GM12873 (cell line): ENCODE measurements around the gene ELOVL6.

Source experiments
- TF ChIP-seq, protein P1 (sequence below): IDR thresholded peaks from 2 replicates; pipeline ENCODE4 v1.5.1; 2012; ENCODE audit warnings: low read depth, mild to moderate bottlenecking, moderate library complexity, low read length, control low read depth; ENCODE audit not compliant: insufficient read depth; ENCODE audit errors: missing control alignments

ELOVL6 gene

DNA sequence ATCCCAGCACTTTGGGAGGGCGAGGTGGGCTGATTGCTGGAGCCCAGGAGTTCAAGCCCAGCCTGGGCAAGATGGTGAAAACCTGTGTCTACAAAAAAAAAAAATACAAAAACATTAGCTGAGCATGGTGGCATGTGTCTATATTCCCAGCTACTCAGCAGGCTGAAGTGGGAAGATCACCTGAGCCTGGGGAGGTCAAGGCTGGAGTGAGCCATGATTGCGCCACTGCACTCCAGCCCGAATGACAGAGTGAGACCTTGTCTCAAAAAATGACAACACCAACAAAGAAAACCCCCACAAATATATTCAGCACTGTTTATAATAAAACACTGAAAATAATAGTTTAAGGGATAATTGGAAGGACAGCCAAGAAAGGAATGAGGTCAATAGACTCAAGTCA, 3.6 kb upstream of the ELOVL6 start:
- TF ChIP-seq, protein P1, sequence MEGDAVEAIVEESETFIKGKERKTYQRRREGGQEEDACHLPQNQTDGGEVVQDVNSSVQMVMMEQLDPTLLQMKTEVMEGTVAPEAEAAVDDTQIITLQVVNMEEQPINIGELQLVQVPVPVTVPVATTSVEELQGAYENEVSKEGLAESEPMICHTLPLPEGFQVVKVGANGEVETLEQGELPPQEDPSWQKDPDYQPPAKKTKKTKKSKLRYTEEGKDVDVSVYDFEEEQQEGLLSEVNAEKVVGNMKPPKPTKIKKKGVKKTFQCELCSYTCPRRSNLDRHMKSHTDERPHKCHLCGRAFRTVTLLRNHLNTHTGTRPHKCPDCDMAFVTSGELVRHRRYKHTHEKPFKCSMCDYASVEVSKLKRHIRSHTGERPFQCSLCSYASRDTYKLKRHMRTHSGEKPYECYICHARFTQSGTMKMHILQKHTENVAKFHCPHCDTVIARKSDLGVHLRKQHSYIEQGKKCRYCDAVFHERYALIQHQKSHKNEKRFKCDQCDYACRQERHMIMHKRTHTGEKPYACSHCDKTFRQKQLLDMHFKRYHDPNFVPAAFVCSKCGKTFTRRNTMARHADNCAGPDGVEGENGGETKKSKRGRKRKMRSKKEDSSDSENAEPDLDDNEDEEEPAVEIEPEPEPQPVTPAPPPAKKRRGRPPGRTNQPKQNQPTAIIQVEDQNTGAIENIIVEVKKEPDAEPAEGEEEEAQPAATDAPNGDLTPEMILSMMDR = no peak

DNA sequence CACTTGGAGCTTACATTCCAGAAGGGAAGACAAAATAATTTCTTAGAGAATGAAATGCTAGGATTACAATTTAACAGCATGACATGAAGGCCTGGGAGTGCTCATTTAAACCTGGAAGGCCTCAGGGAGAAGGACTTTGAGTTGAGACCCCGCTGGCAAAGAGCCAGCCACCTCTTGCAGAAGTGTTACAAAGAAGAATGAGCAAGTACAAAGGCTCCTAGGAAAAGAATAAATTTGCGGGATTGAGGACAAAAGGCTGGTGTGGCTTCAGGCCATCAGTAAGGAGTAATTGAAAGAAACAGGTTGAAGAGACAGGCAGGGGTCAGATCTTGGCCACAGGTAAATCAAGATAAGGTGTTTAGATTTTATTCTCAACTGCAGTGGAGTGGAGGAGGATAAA, 3.1 kb upstream of the ELOVL6 start:
- TF ChIP-seq, protein P1 = no peak

DNA sequence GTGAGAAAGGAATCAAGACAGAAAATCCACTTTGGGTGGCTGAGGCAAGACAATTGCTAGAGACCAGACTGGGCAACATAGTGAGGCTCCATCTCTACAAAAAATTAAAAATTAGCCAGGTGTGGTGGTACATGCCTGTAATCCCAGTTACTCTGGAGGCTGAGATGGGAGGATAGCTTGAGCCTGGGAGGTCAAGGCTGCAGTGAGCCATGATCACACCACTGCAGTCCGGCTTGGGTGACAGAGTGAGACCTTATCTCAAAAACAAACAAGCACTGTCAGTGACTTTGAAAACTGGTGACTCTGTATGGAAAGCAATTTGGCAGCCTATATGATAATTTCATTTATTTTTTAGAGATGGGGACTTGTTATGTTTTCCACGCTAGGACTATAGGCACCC, 2.3 kb upstream of the ELOVL6 start:
- TF ChIP-seq, protein P1 = no peak

DNA sequence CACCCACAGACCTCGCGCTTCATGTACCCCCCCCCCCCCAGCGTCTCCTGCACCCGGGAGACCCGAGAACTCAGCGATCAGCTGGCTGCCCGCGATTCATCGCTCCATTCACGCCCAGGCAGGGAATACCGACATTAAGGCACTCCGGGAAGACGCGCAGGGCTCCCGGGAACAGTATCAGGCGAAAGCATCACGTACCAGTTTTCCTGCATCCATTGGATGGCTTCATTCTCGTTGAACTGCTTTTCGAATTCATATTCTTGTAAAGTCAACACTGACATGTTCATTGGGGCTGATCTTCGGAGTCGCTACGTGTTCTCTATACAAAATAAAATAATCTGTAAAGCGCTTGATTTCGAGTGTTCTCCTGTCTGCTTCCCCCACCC, 373 bp downstream of the ELOVL6 start:
- TF ChIP-seq, protein P1 = no peak

DNA sequence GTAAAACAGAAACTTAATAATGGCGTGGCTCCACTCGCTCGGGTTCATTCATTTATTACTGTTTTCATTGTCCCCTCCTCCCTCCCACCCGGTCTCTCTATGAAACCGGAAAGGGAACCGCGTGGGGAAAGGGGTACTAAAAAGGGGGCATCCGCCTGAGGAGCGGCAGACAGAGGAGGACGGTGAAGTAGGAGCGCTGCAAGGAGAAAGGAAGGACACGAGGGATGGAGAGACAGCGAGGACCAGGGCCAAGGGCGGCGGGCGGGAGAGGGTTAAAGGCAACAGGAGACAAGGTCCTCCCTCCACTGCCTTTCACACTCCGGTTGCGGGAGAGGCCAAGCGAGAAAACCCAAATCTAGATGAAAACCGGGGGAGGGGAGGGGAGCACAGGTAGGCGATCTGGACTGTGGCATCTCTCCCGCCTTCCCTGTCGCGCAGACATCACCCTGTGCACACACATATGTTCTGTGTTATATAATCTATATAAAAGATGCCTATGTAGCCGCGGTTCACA, 829 bp downstream of the ELOVL6 start:
- TF ChIP-seq, protein P1 = no peak

DNA sequence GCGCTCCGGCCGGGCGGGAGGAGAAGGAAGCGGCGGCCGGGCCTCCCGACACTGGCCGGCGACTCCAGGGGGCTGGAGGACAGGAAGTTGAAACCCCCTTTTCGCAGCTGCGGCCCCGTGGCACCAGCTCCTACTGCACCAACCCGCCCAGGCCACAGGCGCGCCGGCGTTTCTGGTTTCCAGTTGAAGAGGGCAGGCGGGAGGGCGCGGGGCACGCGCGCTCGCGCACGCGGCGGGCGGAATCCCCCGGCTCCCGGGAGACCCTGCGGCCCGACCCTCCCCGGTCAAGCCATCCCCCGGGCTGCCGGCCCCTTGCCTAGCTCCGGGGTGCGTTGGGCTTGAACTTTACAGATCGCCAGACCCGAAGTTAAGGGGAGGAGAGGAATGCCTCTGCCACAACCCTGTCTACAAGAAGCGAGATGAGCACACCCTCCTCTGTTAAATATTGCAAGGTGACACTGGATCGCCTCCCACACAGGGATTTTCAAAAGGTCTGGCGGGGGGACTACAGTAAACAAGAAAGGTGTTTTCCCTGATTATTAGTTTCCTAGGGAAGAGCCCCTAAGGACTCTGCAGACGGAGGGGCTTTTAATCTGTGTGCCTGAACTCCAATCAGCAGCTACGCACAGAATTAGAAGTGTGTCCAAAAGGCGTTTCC, 1.4 kb downstream of the ELOVL6 start:
- TF ChIP-seq, protein P1 = no peak

DNA sequence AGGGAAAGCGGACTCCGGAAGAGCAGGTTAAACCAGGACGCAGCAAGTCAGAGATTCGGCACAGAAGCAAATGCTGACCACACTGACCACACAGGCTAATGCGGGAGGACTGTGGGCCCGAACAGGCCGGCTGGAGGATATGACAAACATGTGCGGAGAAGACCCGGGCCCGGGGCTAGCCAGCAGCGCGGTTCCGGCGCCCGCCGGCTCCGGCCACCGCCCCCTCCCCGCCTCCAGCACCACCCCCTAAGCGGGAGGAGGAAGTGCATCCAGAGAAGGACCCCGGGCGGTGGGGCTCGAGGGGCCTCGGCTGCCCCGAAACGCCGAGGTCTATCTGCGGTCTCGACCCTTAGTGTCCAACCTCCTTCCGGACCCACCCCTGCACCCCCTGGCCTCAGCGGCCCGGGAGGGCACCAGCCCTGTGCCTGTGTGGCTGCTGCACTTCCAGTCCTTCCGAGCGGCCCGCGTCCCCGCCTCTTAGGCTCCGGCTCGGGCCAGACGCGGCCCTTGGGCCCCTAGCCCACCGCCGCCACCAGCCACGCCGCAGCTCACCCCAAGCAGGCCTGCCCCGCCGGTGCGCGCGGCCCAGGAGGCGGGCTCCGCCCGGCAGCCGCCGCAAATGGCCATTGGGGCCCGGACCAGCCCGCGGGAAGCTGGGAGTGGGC, 2.1 kb downstream of the ELOVL6 start:
- TF ChIP-seq, protein P1 = no peak
